Stimulated activated naive CD4-positive, alpha-beta T cell treated with Interleukin-2 at 50 U/mL for 16 hours (primary cell): ENCODE measurements around the gene SOX21.

Experiments
- DNase-seq: peaks from one replicate; lab custom pipeline; 2025; lab: John Stamatoyannopoulos, UW

SOX21 gene

GRCh38 chr13:94679614-94680013 is 32.7 kb downstream of the SOX21 start:
- no peak for DNase-seq

- no peak for DNase-seq
Observed at GRCh38 chr13:94678845-94679244, 33.5 kb downstream of the SOX21 start.

DNA sequence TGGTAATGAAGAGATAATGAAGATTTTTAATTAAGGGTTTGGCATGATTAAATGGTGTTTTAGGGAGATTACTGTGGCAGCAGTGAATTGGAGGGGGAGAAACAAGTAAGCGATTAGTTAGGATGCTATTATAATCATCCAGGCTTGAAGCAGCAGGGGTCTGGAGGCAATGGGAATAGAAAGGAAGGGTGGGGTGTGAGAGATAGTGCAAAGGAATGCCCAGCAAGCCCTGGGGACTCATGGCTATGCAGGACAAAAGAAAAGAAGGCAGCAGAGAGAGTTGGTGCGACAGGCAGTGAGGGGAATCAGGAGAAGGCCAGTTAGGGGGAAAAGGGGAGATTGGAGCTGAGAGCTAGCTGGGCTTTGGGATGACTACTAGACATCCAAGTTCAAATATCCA is 34.5 kb downstream of the SOX21 start:
- no peak for DNase-seq

GRCh38 chr13:94674609-94675348 is 37.6 kb downstream of the SOX21 start:
- DNase-seq: peak; percentile 11

GRCh38 chr13:94673851-94674250 is 38.5 kb downstream of the SOX21 start:
- DNase-seq: no peak

- no peak for DNase-seq
Observed at GRCh38 chr13:94672400-94672799, 39.9 kb downstream of the SOX21 start.

DNA sequence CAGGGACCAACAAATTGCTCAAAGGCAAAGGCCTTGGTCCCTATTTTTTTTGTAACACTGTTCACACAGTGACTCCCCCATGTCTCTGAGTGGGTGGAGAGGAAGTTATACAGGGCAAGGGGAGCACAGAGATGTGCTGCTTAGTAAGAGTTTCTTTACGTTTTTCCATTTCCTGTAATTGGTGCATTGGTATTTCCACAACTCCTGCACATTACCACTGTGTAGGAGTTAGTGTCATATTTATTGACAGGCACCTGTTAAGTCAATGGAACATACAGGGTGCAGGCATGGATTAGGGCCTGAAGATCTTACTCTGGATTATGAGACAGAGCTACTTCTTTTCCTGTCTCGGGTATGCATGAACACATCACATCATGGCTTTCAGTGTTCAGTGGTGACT is 45.2 kb downstream of the SOX21 start:
- DNase-seq: no peak

DNA sequence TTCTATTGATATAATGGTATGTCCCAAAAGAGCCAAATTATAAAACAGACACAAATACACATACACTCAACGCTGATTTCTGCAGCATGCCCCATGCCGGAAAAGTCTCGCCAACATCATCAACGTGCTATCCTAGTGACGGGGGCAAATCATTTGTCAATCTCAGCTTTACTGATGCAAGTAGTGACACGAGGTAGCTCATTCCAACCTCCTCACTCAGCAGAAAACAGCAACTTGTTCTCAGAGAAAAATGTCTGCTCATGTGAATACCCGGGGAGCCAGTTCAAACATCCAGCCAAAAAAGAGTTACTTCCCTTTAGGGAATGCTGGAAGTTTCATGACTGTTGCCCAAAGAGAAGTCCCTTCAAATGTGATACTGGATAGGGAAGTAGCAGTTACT is 46.3 kb downstream of the SOX21 start:
- no peak for DNase-seq

- no peak for DNase-seq
Observed at GRCh38 chr13:94664889-94665288, 47.5 kb downstream of the SOX21 start.

DNA sequence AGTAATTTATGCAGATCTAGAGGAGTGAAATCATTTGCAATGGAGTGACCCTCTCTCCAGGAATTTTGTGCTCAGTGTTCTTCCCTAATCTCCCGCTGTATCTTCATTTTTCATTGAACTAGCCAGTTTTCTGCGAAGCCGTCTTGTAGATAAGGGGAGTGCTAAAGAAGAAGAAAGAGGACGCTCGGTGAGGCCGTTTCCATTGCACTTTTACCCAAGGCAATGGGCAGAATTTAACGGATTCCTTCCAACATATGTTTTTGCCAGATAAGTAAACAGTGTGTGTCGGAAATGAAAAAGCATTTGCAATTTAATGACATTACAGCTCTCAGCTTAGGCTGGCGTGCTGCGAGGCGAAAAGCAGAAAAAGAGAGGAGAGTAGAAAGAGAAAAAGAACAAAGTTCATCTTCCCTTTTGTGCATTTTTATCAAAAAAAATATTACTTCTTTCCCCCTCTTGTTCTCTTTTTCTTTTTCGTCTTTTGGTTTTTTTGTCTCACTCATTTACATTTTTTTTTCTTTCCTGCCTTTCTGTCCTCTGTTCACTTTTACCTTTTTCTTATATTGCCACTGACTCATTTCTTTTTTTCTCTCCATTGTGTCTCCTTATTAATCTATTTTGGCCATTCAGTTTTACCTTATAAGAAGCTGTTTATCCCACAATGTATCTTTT is 49.9 kb downstream of the SOX21 start:
- no peak for DNase-seq

- DNase-seq: no peak
Observed at GRCh38 chr13:94661406-94661805, 50.9 kb downstream of the SOX21 start.

DNA sequence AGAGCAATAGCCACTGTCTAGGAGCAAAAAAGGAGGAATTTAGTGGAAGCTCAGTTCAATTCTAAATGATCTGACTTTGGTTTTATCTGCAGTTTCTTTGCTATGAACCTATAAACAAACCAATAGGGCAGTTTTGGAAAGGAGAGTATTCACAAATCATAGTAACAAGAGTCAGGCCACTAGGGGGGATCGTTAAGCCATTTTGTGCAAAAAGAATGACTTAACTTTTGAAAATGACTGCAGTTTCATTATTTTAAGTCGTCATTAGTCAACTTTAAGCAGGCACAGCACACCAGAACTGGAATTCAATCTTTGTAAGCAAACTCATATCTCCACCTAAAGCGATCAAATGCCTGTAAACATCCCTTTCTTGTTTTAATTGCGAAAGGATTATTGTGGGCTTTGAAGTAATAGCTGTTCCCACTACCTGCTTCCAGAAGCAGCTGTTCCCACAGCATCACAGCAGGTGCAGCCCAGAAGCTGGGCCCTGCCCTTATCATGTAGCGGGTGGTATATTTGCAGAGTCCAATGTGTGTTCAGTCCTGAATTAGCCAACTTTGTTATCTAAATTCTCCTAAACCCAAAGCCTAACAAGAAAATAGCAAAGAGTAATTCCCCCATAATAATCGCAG is 51.5 kb downstream of the SOX21 start:
- no peak for DNase-seq
